Stomach (tissue), 4 donors: ENCODE results near the gene SCFD2.

Source experiments
- CTCF ChIP-seq, 7 experiments: fragments of 450-650 bp in 4 of 7; fragments of 200-600 bp in 3 of 7; sonication (generic) in 3 of 7; IDR thresholded peaks; one replicate each; pipeline ENCODE4 v1.5.1; 2016 to 2019; ENCODE audit warnings: antibody characterized with exemption in 7 of 7, control low read depth in 2 of 7, mild to moderate bottlenecking in 1 of 7
- EP300 ChIP-seq: sonication (generic); formaldehyde crosslinking; IDR thresholded peaks from one replicate; pipeline ENCODE4 v1.6.1; 2017; ENCODE audit warnings: antibody characterized with exemption
- POLR2A ChIP-seq, 4 donors: fragments of 450-650 bp; IDR thresholded peaks; one replicate each; pipeline ENCODE4 v1.6.1; 2016; ENCODE audit warnings: antibody characterized with exemption in 4 of 4, control low read depth in 2 of 4, mild to moderate bottlenecking in 1 of 4, moderate library complexity in 1 of 4
- POLR2AphosphoS5 ChIP-seq, 3 donors: sonication (generic); formaldehyde crosslinking; IDR thresholded peaks; one replicate each; pipeline ENCODE4 v1.6.1; 2016; ENCODE audit warnings: antibody characterized with exemption in 3 of 3

- TF ChIP-seq CTCF (IDR thresholded peaks at IDR 0.05) (no peak), POLR2A (IDR thresholded peaks at IDR 0.05) (no peak), POLR2AphosphoS5 (IDR thresholded peaks at IDR 0.05) (no peak), EP300 (no peak)
Measured at GRCh38 chr4:52869656-52870055, 496.2 kb downstream of the SCFD2 start.
